GM21576 (cell line): ENCODE measurements around the gene RGS9.
"Not testable (repeated sequence)": the region's sequence is repeated elsewhere in the genome, so short reads cannot be mapped to it uniquely, and the experiment has no call there.

Experiments
- ATAC-seq: cut with Tn5 transposase; IDR thresholded peaks from one replicate; pipeline ENCODE4 v1.9.1; 2021; ENCODE audit warnings: mild to moderate bottlenecking, moderate library complexity; ENCODE audit not compliant: unreplicated experiment

The RGS9 gene

GRCh38 chr17:65137021-65137939 is at the start of gene RGS9:
Gene RGS9 (plus strand): TSS chr17:65137370. CDS start chr17:65137541, 171 bp downstream.
- ATAC-seq, result peak; percentile 93

GRCh38 chr17:65088621-65089360 is 48.4 kb upstream of the RGS9 start:
- no peak for ATAC-seq

- ATAC-seq, result no peak
These were observed 44.9 kb upstream of the RGS9 start for GRCh38 chr17:65092262-65092661.

GRCh38 chr17:65092721-65093356 is 44.3 kb upstream of the RGS9 start:
- ATAC-seq, result not testable (repeated sequence)

DNA sequence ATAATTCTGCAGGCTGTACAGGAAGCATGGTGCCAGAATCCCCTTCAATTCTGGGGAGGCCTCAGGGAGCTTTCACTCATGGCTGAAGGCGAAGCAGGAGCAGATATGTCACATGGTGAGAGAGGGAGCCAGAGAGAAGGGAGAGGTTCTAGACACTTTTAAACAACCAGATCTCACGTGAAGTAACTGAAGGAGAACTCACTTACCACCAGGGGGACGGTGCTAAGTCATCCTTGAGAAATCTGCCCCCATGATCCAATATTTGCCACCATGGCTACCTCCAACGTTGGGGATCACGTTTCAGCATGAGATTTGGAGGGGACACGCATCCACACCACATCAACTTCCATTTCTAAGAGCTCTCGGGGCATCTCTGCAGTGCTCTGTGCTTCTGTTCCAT is 43.2 kb upstream of the RGS9 start:
- ATAC-seq, result no peak

GRCh38 chr17:65095465-65095864 is 41.7 kb upstream of the RGS9 start:
- ATAC-seq, result no peak

- ATAC-seq, result not testable (repeated sequence)
These were observed 40.8 kb upstream of the RGS9 start for GRCh38 chr17:65096382-65096781.

DNA sequence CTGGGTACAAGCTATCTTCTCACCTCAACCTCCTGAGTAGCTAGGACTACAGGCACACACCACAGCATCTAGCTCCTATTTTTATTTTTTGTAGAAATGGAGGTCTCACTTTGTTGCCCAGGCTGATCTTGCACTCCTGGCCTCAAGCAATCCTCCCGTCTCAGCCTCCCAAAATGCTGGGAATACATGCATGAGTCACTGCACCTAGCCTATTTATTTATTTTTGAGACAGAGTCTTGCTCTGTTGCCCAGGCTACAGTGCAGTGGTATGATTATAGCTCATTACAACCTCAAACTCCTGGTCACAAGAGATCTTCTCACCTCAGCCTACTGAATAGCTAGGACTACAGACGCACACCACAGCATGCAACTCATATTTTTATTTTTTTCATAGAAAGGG is 40.1 kb upstream of the RGS9 start:
- ATAC-seq, result no peak

DNA sequence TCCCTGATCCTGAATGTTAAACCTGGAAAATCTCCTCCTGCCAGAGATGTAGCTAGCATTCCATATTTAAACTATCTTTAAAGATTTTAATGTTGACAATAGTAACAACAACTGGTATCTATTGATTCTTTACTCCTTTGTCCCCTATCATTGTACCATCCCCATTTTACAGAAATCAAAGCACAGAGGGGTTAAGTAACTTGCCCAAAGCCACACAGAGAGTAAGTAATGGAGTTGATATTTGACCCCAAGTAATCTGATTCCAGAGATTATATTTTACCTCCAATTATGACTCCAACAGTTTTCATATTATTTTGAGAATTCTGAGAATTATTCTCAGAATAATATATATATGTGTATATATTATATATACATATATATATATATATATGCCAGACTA is 37.7 kb upstream of the RGS9 start:
- ATAC-seq, result no peak

GRCh38 chr17:65099941-65100315 is 37.2 kb upstream of the RGS9 start:
- peak; percentile 83 for ATAC-seq

DNA sequence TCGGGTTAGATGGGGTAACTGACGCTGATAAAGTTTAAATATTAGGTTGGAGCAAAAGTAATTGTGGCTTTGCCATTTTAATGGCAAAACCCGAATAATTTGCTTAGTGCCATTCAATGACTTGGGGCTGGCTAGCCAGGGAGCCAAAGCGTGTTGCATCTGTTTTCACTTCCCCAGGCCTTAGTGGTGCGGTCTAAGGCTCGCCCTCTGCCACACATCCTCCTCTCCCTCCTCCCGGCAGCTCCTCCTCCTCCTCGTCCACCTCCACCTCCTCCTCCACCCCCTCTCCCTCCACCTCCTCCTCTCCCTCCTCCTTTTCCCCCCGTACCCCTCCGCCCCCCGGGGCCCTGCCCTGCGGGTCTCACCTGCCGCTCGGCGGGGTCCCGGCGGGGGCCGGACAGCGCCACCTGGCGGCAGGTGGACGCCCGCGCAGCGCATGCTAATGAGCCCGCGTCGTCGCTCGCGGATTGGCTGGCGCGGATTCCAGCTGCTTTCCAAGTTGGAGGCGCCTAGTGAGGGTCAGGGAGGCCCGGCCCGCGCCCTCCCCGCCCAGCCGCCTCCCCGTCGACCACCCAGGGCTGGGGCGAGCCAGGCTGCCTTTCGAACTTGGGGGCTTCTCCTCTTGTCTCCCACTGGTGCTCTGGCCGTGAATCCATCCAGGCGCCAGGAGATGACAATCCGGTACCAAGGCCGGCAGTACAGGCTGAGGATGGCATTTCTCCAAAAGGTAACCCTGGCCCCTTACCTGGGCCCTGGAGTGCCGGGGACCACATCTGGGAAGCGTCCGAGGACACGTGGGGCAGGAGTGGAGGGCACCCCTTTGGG is 36.6 kb upstream of the RGS9 start:
- ATAC-seq, result peak; percentile 69

GRCh38 chr17:65101371-65101770 is 35.8 kb upstream of the RGS9 start:
- ATAC-seq, result no peak

DNA sequence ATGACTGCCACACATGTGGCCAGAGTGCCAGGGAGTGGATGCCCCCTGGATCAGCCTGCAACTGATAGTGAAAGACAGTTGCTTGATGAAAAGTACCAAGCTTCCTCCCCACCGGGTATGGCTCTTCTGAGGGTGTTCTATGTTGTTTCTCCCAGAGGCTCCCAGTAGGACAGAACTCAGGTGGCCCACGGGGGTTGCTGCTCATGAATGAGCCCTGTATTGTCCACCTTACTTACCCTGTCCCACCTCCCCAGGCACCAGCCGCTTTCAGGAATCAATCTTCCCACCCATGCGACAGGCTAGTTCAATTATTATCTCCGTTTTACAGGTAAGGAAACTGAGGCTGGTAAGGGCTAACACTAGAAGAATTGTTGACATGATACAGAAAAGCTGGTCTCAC is 34.9 kb upstream of the RGS9 start:
- ATAC-seq, result no peak

DNA sequence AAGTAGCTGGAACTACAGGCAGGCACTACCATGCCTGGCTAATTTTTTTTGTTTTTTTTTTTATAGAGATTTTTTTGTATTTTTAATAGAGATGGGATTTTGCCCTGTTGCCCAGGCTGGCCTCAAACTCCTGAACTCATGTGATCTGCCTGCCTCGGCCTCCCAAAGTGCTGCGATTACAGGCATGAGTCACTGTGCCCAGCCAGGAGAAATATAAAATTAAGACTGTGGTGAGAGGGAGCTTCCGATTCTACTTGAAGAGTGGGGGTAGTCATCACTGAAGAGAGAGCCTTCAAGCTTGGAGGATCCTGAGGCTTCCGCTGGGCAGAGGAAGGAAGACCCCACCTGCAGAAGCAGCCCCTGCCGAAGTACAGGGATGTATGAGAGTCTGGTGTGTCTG is 34.4 kb upstream of the RGS9 start:
- ATAC-seq, result no peak

GRCh38 chr17:65103431-65103830 is 33.7 kb upstream of the RGS9 start:
- ATAC-seq, result no peak

GRCh38 chr17:65103896-65104295 is 33.3 kb upstream of the RGS9 start:
- ATAC-seq, result no peak

DNA sequence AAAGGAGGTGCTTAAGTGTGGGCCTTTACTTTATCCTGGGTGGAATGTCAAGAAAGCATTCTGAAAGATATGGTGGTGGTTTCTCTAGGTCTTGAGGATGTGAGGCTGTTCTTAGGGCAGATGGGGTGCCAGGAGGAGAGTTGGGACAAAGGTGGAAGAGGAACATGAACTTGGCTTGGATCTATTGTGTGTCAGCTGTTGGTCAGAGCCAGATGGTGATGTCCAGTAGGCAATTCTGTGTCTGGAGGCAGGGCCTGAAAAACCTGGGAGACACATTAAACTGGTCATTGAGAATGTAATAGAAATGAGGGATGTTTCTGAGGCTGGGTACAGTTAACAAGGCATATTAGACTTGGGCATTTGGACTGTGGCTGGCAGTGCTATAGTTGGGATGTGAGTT is 32.6 kb upstream of the RGS9 start:
- no peak for ATAC-seq

DNA sequence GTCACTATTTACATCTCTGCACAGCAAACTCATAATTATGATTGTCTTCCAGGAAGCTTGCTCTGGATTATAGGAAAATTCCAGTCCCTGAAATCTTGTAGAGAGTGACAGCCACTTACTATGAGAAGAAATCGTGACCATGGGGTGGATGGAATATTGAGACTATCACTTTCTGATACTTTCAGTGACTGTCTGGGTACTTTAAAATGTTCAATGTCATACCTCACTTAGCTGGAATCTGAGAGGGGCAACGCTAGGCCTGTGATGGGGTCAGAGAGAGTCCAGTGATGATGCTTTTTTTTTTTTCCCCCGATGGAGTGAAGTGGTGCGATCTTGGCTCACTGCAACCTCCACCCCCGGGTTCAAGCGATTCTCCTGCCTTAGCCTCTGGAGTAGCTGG is 32.2 kb upstream of the RGS9 start:
- no peak for ATAC-seq

- ATAC-seq, result no peak
These were observed 29.0 kb upstream of the RGS9 start for GRCh38 chr17:65108152-65108551.

- ATAC-seq, result no peak
These were observed 27.6 kb upstream of the RGS9 start for GRCh38 chr17:65109543-65109942.
